Uterus (tissue), 4 donors: Measurements from ENCODE around the gene PLD5. TPM values are rescaled to one million over a fixed set of nuclear protein-coding genes. Genes with fewer than 3 reads are reported as not detected.
"Not testable (repeated sequence)": the region's sequence is repeated elsewhere in the genome, so short reads cannot be mapped to it uniquely, and the experiment has no call there.

Experiments
- DNase-seq, 2 donors: peaks; one replicate each; pipeline ENCODE4 v3.0.0-alpha.2; 2019 to 2020
- H3K27ac ChIP-seq, 2 donors: fragments of 200-600 bp; sonication (generic); 1 replicate in 1 of 2; 2 replicates in 1 of 2; pipeline ENCODE4 v1.5.1; 2016 to 2018
- H3K27me3 ChIP-seq, 2 donors: fragments of 200-600 bp; sonication (generic); one replicate each; pipeline ENCODE4 v1.5.1; 2018 to 2019; ENCODE audit warnings: control low read depth in 1 of 2
- H3K36me3 ChIP-seq, 2 donors: fragments of 200-600 bp; sonication (generic); one replicate each; pipeline ENCODE4 v1.5.1; 2019; ENCODE audit warnings: control low read depth in 1 of 2
- H3K4me1 ChIP-seq, 2 donors: fragments of 200-600 bp; sonication (generic); one replicate each; pipeline ENCODE4 v1.5.1; 2018 to 2019; ENCODE audit warnings: control low read depth in 1 of 2
- H3K4me3 ChIP-seq, 2 donors: fragments of 200-600 bp; sonication (generic); 1 replicate in 1 of 2; 2 replicates in 1 of 2; pipeline ENCODE4 v1.5.1; 2018 to 2019; ENCODE audit warnings: mild to moderate bottlenecking in 1 of 2
- H3K9me3 ChIP-seq, 2 donors: fragments of 200-600 bp; sonication (generic); one replicate each; pipeline ENCODE4 v1.5.1; 2019; ENCODE audit warnings: control low read depth in 1 of 2
- CTCF ChIP-seq, 4 experiments: fragments of 200-600 bp in 2 of 4; fragments of 450-650 bp in 2 of 4; sonication (generic) in 2 of 4; IDR thresholded peaks; one replicate each; pipeline ENCODE4 v1.5.1; 2016 to 2019; ENCODE audit warnings: antibody characterized with exemption in 4 of 4, mild to moderate bottlenecking in 2 of 4, moderate library complexity in 1 of 4
- POLR2A ChIP-seq, 2 donors: fragments of 450-650 bp; IDR thresholded peaks; one replicate each; pipeline ENCODE4 v1.6.1; 2016; ENCODE audit warnings: antibody characterized with exemption in 2 of 2, mild to moderate bottlenecking in 1 of 2, moderate library complexity in 1 of 2
- intact Hi-C: fragments of 100-400 bp; cut with DNase I; formaldehyde crosslinking; loops from one replicate; pipeline ENCODE4 v1.15.1; 2023; ENCODE audit warnings: low total_unique reads
- total RNA-seq, 4 donors: library from RNA; depleted of rRNA in 3 of 4; stranded (reverse); fragments of >200 nt in 3 of 4; gene quantifications; one replicate each; pipeline versions ENCODE4 v1.1.0 to v1.2.4, GENCODE V29; 2014 to 2023
- donor health status: DM: yes; HTN: yes; CAD: no.

Gene PLD5
- total RNA-seq, 4 donors from 2014 or later = 2.4 to 6.1 (median 5.2) TPM

- no peak overlapping the region for H3K4me3 ChIP-seq
- no peaks in the 10 kb centered on the region for H3K36me3 ChIP-seq
- TF ChIP-seq CTCF (IDR thresholded peaks at IDR 0.05) = no peak
- no peak for TF ChIP-seq POLR2A (IDR thresholded peaks at IDR 0.05)
- no peaks in the 10 kb centered on the region for H3K9me3 ChIP-seq
- intact Hi-C loops = no loop called here
- no peak for DNase-seq
- H3K27ac ChIP-seq = no peak overlapping the region
- no peaks in the 10 kb centered on the region for H3K27me3 ChIP-seq
- H3K4me1 ChIP-seq = no peaks in the 10 kb centered on the region
Measured at GRCh38 chr1:242240077-242240476, 284.4 kb downstream of the PLD5 start.

GRCh38 chr1:242239398-242239797 lies 285.1 kb downstream of the PLD5 start:
- no peak for DNase-seq
- no peaks in the 10 kb centered on the region for H3K27me3 ChIP-seq
- H3K4me3 ChIP-seq = no peak overlapping the region
- H3K27ac ChIP-seq = no peak overlapping the region
- H3K36me3 ChIP-seq = no peaks in the 10 kb centered on the region
- no peak for TF ChIP-seq POLR2A (IDR thresholded peaks at IDR 0.05)
- TF ChIP-seq CTCF (IDR thresholded peaks at IDR 0.05) = no peak
- intact Hi-C loops = no loop called here
- no peaks in the 10 kb centered on the region for H3K4me1 ChIP-seq
- H3K9me3 ChIP-seq = no peaks in the 10 kb centered on the region

GRCh38 chr1:242237051-242237450 lies 287.4 kb downstream of the PLD5 start:
- no peak for DNase-seq

GRCh38 chr1:242228991-242229390 lies 295.5 kb downstream of the PLD5 start:
- no peaks in the 10 kb centered on the region for H3K9me3 ChIP-seq
- H3K4me1 ChIP-seq = no peaks in the 10 kb centered on the region
- no peak overlapping the region for H3K4me3 ChIP-seq
- no peak for DNase-seq
- H3K27ac ChIP-seq = no peak overlapping the region
- no peaks in the 10 kb centered on the region for H3K27me3 ChIP-seq
- no peaks in the 10 kb centered on the region for H3K36me3 ChIP-seq
- intact Hi-C loops = no loop called here
- no peak for TF ChIP-seq CTCF (IDR thresholded peaks at IDR 0.05)
- TF ChIP-seq POLR2A (IDR thresholded peaks at IDR 0.05) = no peak

More at GRCh38 chr1:242237051-242237450, 287.4 kb downstream of the PLD5 start:
- no peak overlapping the region for H3K27ac ChIP-seq
- H3K4me1 ChIP-seq = no peaks in the 10 kb centered on the region
- intact Hi-C loops = no loop called here
- TF ChIP-seq POLR2A (IDR thresholded peaks at IDR 0.05) (no peak), CTCF (IDR thresholded peaks at IDR 0.05) (no peak)
- no peaks in the 10 kb centered on the region for H3K9me3 ChIP-seq
- no peaks in the 10 kb centered on the region for H3K36me3 ChIP-seq
- no peaks in the 10 kb centered on the region for H3K27me3 ChIP-seq
- no peak overlapping the region for H3K4me3 ChIP-seq

- no peaks in the 10 kb centered on the region for H3K4me1 ChIP-seq
- H3K27ac ChIP-seq = no peak overlapping the region
- DNase-seq = no peak
- TF ChIP-seq CTCF (IDR thresholded peaks at IDR 0.05) (no peak), POLR2A (IDR thresholded peaks at IDR 0.05) (no peak)
- no peaks in the 10 kb centered on the region for H3K9me3 ChIP-seq
- intact Hi-C loops = no loop called here
- H3K4me3 ChIP-seq = no peak overlapping the region
- no peaks in the 10 kb centered on the region for H3K27me3 ChIP-seq
- no peaks in the 10 kb centered on the region for H3K36me3 ChIP-seq
Measured at GRCh38 chr1:242225767-242226573, 298.5 kb downstream of the PLD5 start.

GRCh38 chr1:242224878-242225766 lies 299.4 kb downstream of the PLD5 start:
- H3K4me3 ChIP-seq, H3K4me1 ChIP-seq, H3K27me3 ChIP-seq, H3K9me3 ChIP-seq, intact Hi-C loops, H3K36me3 ChIP-seq, DNase-seq, H3K27ac ChIP-seq: not testable (repeated sequence)
